H9 (cell line): ENCODE measurements around the gene PER2. TPM values are rescaled to one million over a fixed set of nuclear protein-coding genes. Genes with fewer than 3 reads are reported as not detected.

Source experiments
- DNase-seq: peaks from one replicate; pipeline ENCODE4 v3.0.0-alpha.2; 2017
- H2AFZ ChIP-seq: one replicate; pipeline ENCODE4 v1.6.1; 2013; ENCODE audit warnings: mild to moderate bottlenecking, low read length, control low read depth, moderate library complexity
- H2AK5ac ChIP-seq: 2 replicates; pipeline ENCODE4 v1.6.1; 2013; ENCODE audit warnings: low read length, control low read depth, mixed read lengths; ENCODE audit not compliant: insufficient read length
- H2BK120ac ChIP-seq: one replicate; pipeline ENCODE4 v1.6.1; 2013; ENCODE audit warnings: low read depth, mild to moderate bottlenecking, low read length, control low read depth, inconsistent platforms; ENCODE audit not compliant: poor library complexity, severe bottlenecking
- H2BK12ac ChIP-seq: 2 replicates; pipeline ENCODE4 v1.6.1; 2013; ENCODE audit warnings: low read length, control low read depth, mixed read lengths, low read depth; ENCODE audit not compliant: insufficient read length
- H2BK15ac ChIP-seq: 2 replicates; pipeline ENCODE4 v1.6.1; 2013; ENCODE audit warnings: low read depth, low read length, control low read depth
- H2BK20ac ChIP-seq: one replicate; pipeline ENCODE4 v1.6.1; 2013; ENCODE audit warnings: low read depth, mild to moderate bottlenecking, low read length, control low read depth, inconsistent platforms; ENCODE audit not compliant: poor library complexity, severe bottlenecking
- H2BK5ac ChIP-seq: 2 replicates; pipeline ENCODE4 v1.6.1; 2013; ENCODE audit warnings: low read length, control low read depth, mixed read lengths; ENCODE audit not compliant: insufficient read length
- H3K14ac ChIP-seq: 2 replicates; pipeline ENCODE4 v1.6.1; 2013; ENCODE audit warnings: low read length, control low read depth; ENCODE audit not compliant: insufficient read depth
- H3K18ac ChIP-seq: 2 replicates; pipeline ENCODE4 v1.6.1; 2013; ENCODE audit warnings: low read depth, mild to moderate bottlenecking, mixed read lengths, low read length, control low read depth; ENCODE audit not compliant: insufficient read length
- H3K23ac ChIP-seq: 2 replicates; pipeline ENCODE4 v1.6.1; 2013; ENCODE audit warnings: low read length, control low read depth, mixed read lengths, low read depth; ENCODE audit not compliant: insufficient read length
- H3K23me2 ChIP-seq: 2 replicates; pipeline ENCODE4 v1.6.1; 2013; ENCODE audit warnings: low read depth, mild to moderate bottlenecking, mixed read lengths, low read length, control low read depth; ENCODE audit not compliant: insufficient read length, poor library complexity, severe bottlenecking
- H3K27ac ChIP-seq: 2 replicates; pipeline ENCODE4 v1.5.1; 2013; ENCODE audit warnings: low read length, control low read depth, mixed read lengths, low read depth; ENCODE audit not compliant: insufficient read length
- H3K27me3 ChIP-seq: 2 replicates; pipeline ENCODE4 v1.6.1; 2013; ENCODE audit warnings: low read length, control low read depth, inconsistent platforms; ENCODE audit not compliant: insufficient read depth
- H3K4ac ChIP-seq: 2 replicates; pipeline ENCODE4 v1.6.1; 2013; ENCODE audit warnings: low read depth, mild to moderate bottlenecking, control low read depth, inconsistent platforms, low read length, moderate library complexity
- H3K4me1 ChIP-seq: 2 replicates; pipeline ENCODE4 v1.6.1; 2013; ENCODE audit warnings: low read length, control low read depth, inconsistent platforms; ENCODE audit not compliant: insufficient read depth
- H3K4me2 ChIP-seq: 2 replicates; pipeline ENCODE4 v1.6.1; 2013; ENCODE audit warnings: low read length, control low read depth, mixed read lengths; ENCODE audit not compliant: insufficient read length, insufficient read depth
- H3K56ac ChIP-seq: 2 replicates; pipeline ENCODE4 v1.6.1; 2013; ENCODE audit warnings: low read depth, mild to moderate bottlenecking, mixed read lengths, low read length, control low read depth; ENCODE audit not compliant: insufficient read length
- H3K79me1 ChIP-seq: 2 replicates; pipeline ENCODE4 v1.6.1; 2013; ENCODE audit warnings: low read depth, mild to moderate bottlenecking, moderate library complexity, low read length, control low read depth, inconsistent platforms; ENCODE audit not compliant: insufficient read depth, poor library complexity, severe bottlenecking
- H3K79me2 ChIP-seq: 2 replicates; pipeline ENCODE4 v1.6.1; 2013; ENCODE audit warnings: low read length, control low read depth, inconsistent platforms; ENCODE audit not compliant: insufficient read depth
- H3K9ac ChIP-seq: 2 replicates; pipeline ENCODE4 v1.6.1; 2013; ENCODE audit warnings: low read length, control low read depth, mixed read lengths; ENCODE audit not compliant: insufficient read length; ENCODE audit errors: extremely low read depth
- H3K9me3 ChIP-seq: one replicate; pipeline ENCODE4 v1.6.1; 2013; ENCODE audit warnings: low read depth, low read length, inconsistent platforms; ENCODE audit not compliant: control insufficient read depth
- H3T11ph ChIP-seq: one replicate; pipeline ENCODE4 v1.6.1; 2013; ENCODE audit warnings: mild to moderate bottlenecking, low read length, control low read depth, inconsistent platforms
- H4K20me1 ChIP-seq: one replicate; pipeline ENCODE4 v1.6.1; 2013; ENCODE audit not compliant: control insufficient read depth, insufficient read length, insufficient read depth
- H4K5ac ChIP-seq: 2 replicates; pipeline ENCODE4 v1.6.1; 2013; ENCODE audit warnings: low read depth, mild to moderate bottlenecking, mixed read lengths, low read length, control low read depth; ENCODE audit not compliant: insufficient read length
- H4K8ac ChIP-seq: replicated peaks from 2 replicates; pipeline ENCODE4 v1.6.1; 2013; ENCODE audit warnings: low read length, control low read depth, mixed read lengths, low read depth; ENCODE audit not compliant: insufficient read length
- H4K91ac ChIP-seq: 2 replicates; pipeline ENCODE4 v1.6.1; 2013; ENCODE audit warnings: low read depth, mild to moderate bottlenecking, moderate library complexity, mixed read lengths, low read length, control low read depth; ENCODE audit not compliant: insufficient read length
- H3K27ac Mint-ChIP-seq, 3 experiments: 2 replicates in 2 of 3; 3 replicates in 1 of 3; pipeline ENCODE4 v1.8.0; 2020 to 2021; ENCODE audit warnings: mixed read lengths in 3 of 3, mild to moderate bottlenecking in 1 of 3, moderate library complexity in 1 of 3
- H3K27me3 Mint-ChIP-seq: 2 replicates; pipeline ENCODE4 v1.8.0; 2021; ENCODE audit warnings: low read depth, mild to moderate bottlenecking, moderate library complexity, mixed read lengths
- H3K36me3 Mint-ChIP-seq, 3 experiments: 2 replicates in 2 of 3; 3 replicates in 1 of 3; pipeline ENCODE4 v1.8.0; 2020 to 2021; ENCODE audit warnings: low read depth in 3 of 3, mixed read lengths in 3 of 3; ENCODE audit not compliant: insufficient read depth in 1 of 3
- H3K4me1 Mint-ChIP-seq, 2 experiments: 2 replicates each; pipeline ENCODE4 v1.8.0; 2020; ENCODE audit warnings: mixed read lengths in 2 of 2
- H3K4me3 Mint-ChIP-seq, 2 experiments: 2 replicates in 1 of 2; 3 replicates in 1 of 2; pipeline ENCODE4 v1.8.0; 2020 to 2021; ENCODE audit warnings: mild to moderate bottlenecking in 2 of 2, mixed read lengths in 2 of 2, moderate library complexity in 1 of 2
- H3K9me3 Mint-ChIP-seq, 2 experiments: 2 replicates in 1 of 2; 3 replicates in 1 of 2; pipeline ENCODE4 v1.8.0; 2020; ENCODE audit warnings: mild to moderate bottlenecking in 2 of 2, mixed read lengths in 2 of 2, moderate library complexity in 1 of 2
- WGBS: extraction: QIAGEN DNeasy Blood & Tissue Kit; methylation state at CpG from one replicate; pipeline ENCODE4 v1.1.7; 2013; ENCODE audit warnings: missing lambda C conversion rate, low lambda C conversion rate, mixed read lengths; ENCODE audit not compliant: insufficient read length; ENCODE audit errors: extremely low coverage; 5-methylcytosine and 5-hydroxymethylcytosine counted together
- total RNA-seq: library from RNA; stranded (reverse); gene quantifications from 2 replicates; pipeline ENCODE4 v1.2.1, GENCODE V29; 2021
- TF ChIP-seq, protein P1 (sequence below): fragments of 200-600 bp; sonication (generic); conservative IDR thresholded peaks from 3 replicates; pipeline ENCODE4 v1.8.0; 2021; ENCODE audit warnings: antibody characterized with exemption, mild to moderate bottlenecking

The PER2 gene
- total RNA-seq, 1 experiment from 2014 or later, result 12.9 TPM

DNA sequence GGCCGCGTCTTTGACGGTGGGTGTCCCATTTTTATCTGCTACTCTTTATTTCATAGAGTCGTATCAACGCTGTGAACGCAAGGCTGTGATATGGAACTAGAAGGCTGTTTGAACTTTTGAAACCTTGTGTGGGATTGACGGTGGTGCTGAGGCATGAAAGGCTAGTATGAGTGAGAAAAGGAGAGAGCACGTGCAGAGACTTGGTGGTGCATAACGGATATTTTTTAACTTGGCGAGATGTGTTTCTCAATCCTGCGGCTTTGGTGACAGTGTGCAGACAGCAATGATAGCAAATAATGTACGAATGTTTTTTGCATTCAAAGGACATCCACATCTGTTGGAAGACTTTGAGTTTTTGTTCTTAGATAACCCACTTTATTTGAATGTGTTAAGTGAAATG is 54.8 kb downstream of the PER2 start:
- Histone ChIP-seq H2BK20ac (no peak overlapping the region), H3K18ac (no peak overlapping the region), H3K79me2 (no peaks in the 10 kb centered on the region), H3K4me1 (peaks cover 3% of the 10 kb centered on the region; the same call in 1 of the 2 replicates), H3K4me2 (no peak overlapping the region), H2BK15ac (no peak overlapping the region), H4K8ac (no peak overlapping the region), H3K9ac (no peak overlapping the region), H4K5ac (no peak overlapping the region), H3T11ph (no peak overlapping the region), H3K27me3 (peaks cover 22% of the 10 kb centered on the region; the same call in 1 of the 2 replicates), H2BK120ac (no peak overlapping the region), H3K23ac (no peak overlapping the region), H2BK12ac (no peak overlapping the region), H2AFZ (no peak overlapping the region), H4K91ac (no peak overlapping the region), H4K20me1 (no peaks in the 10 kb centered on the region), H3K4ac (no peak overlapping the region), H2BK5ac (no peak overlapping the region), H3K27ac (no peak overlapping the region), H3K56ac (no peak overlapping the region), H2AK5ac (no peak overlapping the region), H3K14ac (no peak overlapping the region), H3K23me2 (peaks cover 12% of the 10 kb centered on the region), H3K9me3 (no peaks in the 10 kb centered on the region), H3K79me1 (no peaks in the 10 kb centered on the region)
- peaks cover 0 to 2% of the 10 kb centered on the region in 2 experiments; a peak in 4 of 5 replicates for H3K9me3 Mint-ChIP-seq
- no peak overlapping the region for H3K4me3 Mint-ChIP-seq
- peaks cover 93% of the 10 kb centered on the region for H3K27me3 Mint-ChIP-seq
- no CpG with 5 or more reads among the region's 12 CpGs for WGBS
- peaks cover 3 to 5% of the 10 kb centered on the region in 2 experiments; a peak in 3 of 4 replicates for H3K4me1 Mint-ChIP-seq
- TF ChIP-seq, protein P1, sequence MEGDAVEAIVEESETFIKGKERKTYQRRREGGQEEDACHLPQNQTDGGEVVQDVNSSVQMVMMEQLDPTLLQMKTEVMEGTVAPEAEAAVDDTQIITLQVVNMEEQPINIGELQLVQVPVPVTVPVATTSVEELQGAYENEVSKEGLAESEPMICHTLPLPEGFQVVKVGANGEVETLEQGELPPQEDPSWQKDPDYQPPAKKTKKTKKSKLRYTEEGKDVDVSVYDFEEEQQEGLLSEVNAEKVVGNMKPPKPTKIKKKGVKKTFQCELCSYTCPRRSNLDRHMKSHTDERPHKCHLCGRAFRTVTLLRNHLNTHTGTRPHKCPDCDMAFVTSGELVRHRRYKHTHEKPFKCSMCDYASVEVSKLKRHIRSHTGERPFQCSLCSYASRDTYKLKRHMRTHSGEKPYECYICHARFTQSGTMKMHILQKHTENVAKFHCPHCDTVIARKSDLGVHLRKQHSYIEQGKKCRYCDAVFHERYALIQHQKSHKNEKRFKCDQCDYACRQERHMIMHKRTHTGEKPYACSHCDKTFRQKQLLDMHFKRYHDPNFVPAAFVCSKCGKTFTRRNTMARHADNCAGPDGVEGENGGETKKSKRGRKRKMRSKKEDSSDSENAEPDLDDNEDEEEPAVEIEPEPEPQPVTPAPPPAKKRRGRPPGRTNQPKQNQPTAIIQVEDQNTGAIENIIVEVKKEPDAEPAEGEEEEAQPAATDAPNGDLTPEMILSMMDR, result no peak
- H3K27ac Mint-ChIP-seq, result no peak overlapping the region
- DNase-seq, result no peak
- peaks cover 0 to 5% (median 3%) of the 10 kb centered on the region in 3 experiments; a peak in 4 of 7 replicates for H3K36me3 Mint-ChIP-seq
